ENCODE results near the gene UBA6. TPM values are rescaled to one million over a fixed set of nuclear protein-coding genes. Genes with fewer than 3 reads are reported as not detected.

The UBA6 gene
- total and polyA plus RNA-seq, 2 donors from 2014 or later, result 5.2 to 45.8 TPM

- H3K27ac ChIP-seq (ENCODE audit: low read depth in 2 of 2, low read length in 2 of 2), result no peak overlapping the region
- intact Hi-C loops (cut with DNase I), result no loop called here
- no peak for DNase-seq
- no peaks in the 10 kb centered on the region for H3K9me3 ChIP-seq (ENCODE audit: control insufficient read depth in 2 of 3, insufficient read depth in 1 of 3, low read length in 3 of 3)
- no peak overlapping the region for H3K9ac ChIP-seq (ENCODE audit: low read length in 3 of 3)
- no peaks in the 10 kb centered on the region for H3K36me3 ChIP-seq (ENCODE audit: control insufficient read depth in 2 of 3, insufficient read depth in 3 of 3, low read length in 3 of 3)
- H3K4me3 ChIP-seq (ENCODE audit: low read length in 3 of 3), result no peak overlapping the region
- TF ChIP-seq CTCF (IDR thresholded peaks at IDR 0.05; ENCODE audit: borderline replicate concordance, extremely low read depth, insufficient read depth), result no peak
- H3K27me3 ChIP-seq (ENCODE audit: control insufficient read depth, insufficient read depth, low read length), result no peaks in the 10 kb centered on the region
- FAIRE-seq, result no peak
- H3K4me1 ChIP-seq (ENCODE audit: control insufficient read depth in 2 of 3, insufficient read depth in 2 of 3, low read depth in 1 of 3, low read length in 3 of 3), result peaks cover 0 to 4% (median 0%) of the 10 kb centered on the region in 3 donors
These were observed 2.9 kb downstream of the UBA6 start for GRCh38 chr4:67697860-67698687.

GRCh38 chr4:67696061-67696460 lies 4.9 kb downstream of the UBA6 start:
- intact Hi-C loops (cut with DNase I), result no loop called here
- FAIRE-seq, result no peak
- TF ChIP-seq CTCF (IDR thresholded peaks at IDR 0.05; ENCODE audit: borderline replicate concordance, extremely low read depth, insufficient read depth), result no peak

GRCh38 chr4:67694662-67695061 lies 6.3 kb downstream of the UBA6 start:
- intact Hi-C loops (cut with DNase I), result no loop called here
- Histone ChIP-seq H3K27me3 (ENCODE audit: control insufficient read depth, insufficient read depth, low read length) (no peaks in the 10 kb centered on the region), H3K36me3 (ENCODE audit: control insufficient read depth in 2 of 3, insufficient read depth in 3 of 3, low read length in 3 of 3) (peaks cover 0 to 4% (median 0%) of the 10 kb centered on the region in 3 donors)

More at GRCh38 chr4:67696061-67696460, 4.9 kb downstream of the UBA6 start:
- no peak overlapping the region for H3K4me3 ChIP-seq (ENCODE audit: low read length in 3 of 3)
- H3K9ac ChIP-seq (ENCODE audit: low read length in 3 of 3), result no peak overlapping the region
- H3K36me3 ChIP-seq (ENCODE audit: control insufficient read depth in 2 of 3, insufficient read depth in 3 of 3, low read length in 3 of 3), result peaks cover 0 to 4% (median 0%) of the 10 kb centered on the region in 3 donors
- no peak for DNase-seq
- no peaks in the 10 kb centered on the region for H3K9me3 ChIP-seq (ENCODE audit: control insufficient read depth in 2 of 3, insufficient read depth in 1 of 3, low read length in 3 of 3)
- no peak overlapping the region for H3K27ac ChIP-seq (ENCODE audit: low read depth in 2 of 2, low read length in 2 of 2)
- H3K4me1 ChIP-seq (ENCODE audit: control insufficient read depth in 2 of 3, insufficient read depth in 2 of 3, low read depth in 1 of 3, low read length in 3 of 3), result peaks cover 0 to 4% (median 0%) of the 10 kb centered on the region in 3 donors
- H3K27me3 ChIP-seq (ENCODE audit: control insufficient read depth, insufficient read depth, low read length), result no peaks in the 10 kb centered on the region

More at GRCh38 chr4:67694662-67695061, 6.3 kb downstream of the UBA6 start:
- Histone ChIP-seq H3K9ac (ENCODE audit: low read length in 3 of 3) (no peak overlapping the region), H3K4me3 (ENCODE audit: low read length in 3 of 3) (no peak overlapping the region), H3K27ac (ENCODE audit: low read depth in 2 of 2, low read length in 2 of 2) (no peak overlapping the region), H3K4me1 (ENCODE audit: control insufficient read depth in 2 of 3, insufficient read depth in 2 of 3, low read depth in 1 of 3, low read length in 3 of 3) (no peaks in the 10 kb centered on the region), H3K9me3 (ENCODE audit: control insufficient read depth in 2 of 3, insufficient read depth in 1 of 3, low read length in 3 of 3) (no peaks in the 10 kb centered on the region)
- DNase-seq (no peak), FAIRE-seq (no peak)
- no peak for TF ChIP-seq CTCF (IDR thresholded peaks at IDR 0.05; ENCODE audit: borderline replicate concordance, extremely low read depth, insufficient read depth)

All from kidney (tissue), 14 donors.